A673 (cell line): ENCODE measurements around the gene ALDH2. TPM values are rescaled to one million over a fixed set of nuclear protein-coding genes. Genes with fewer than 3 reads are reported as not detected.

Experiments used
- BruUV-seq: library from RNA; stranded (reverse); fragments of 400-500 nt; replicated peaks from 2 replicates; lab custom pipeline; 2021; lab: Mats Ljungman, UMichigan
- CTCF ChIA-PET: fragments of 300-600 bp; sonication (Branson Sonifier 250); formaldehyde crosslinking; loops from one replicate; lab custom pipeline; 2022; ENCODE audit warnings: antibody characterized with exemption; lab: Charles Lee
- POLR2A ChIA-PET: fragments of 300-600 bp; sonication (Branson Sonifier 250); formaldehyde crosslinking; loops from one replicate; lab custom pipeline; 2022; ENCODE audit warnings: antibody characterized with exemption; ENCODE audit not compliant: low non-redundant PET; lab: Charles Lee
- DNase-seq: peaks from one replicate; pipeline ENCODE4 v3.0.0-alpha.2; 2015; ENCODE audit warnings: low spot score
- H3K27ac ChIP-seq: fragments of 200-600 bp; sonication (generic); 2 replicates; pipeline ENCODE4 v1.5.1; 2016; ENCODE audit warnings: mixed run types, low read depth, mild to moderate bottlenecking, mixed read lengths, antibody characterized with exemption, low read length; ENCODE audit not compliant: poor library complexity, severe bottlenecking
- H3K27me3 ChIP-seq: fragments of 200-600 bp; sonication (generic); replicated peaks from 2 replicates; pipeline ENCODE4 v1.6.1; 2017; ENCODE audit warnings: mixed run types, low read depth, mild to moderate bottlenecking, mixed read lengths, antibody characterized with exemption, low read length; ENCODE audit not compliant: insufficient read depth, poor library complexity
- H3K36me3 ChIP-seq: fragments of 200-600 bp; sonication (generic); 2 replicates; pipeline ENCODE4 v1.6.1; 2016; ENCODE audit warnings: mixed run types, mild to moderate bottlenecking, mixed read lengths, antibody characterized with exemption, low read length; ENCODE audit not compliant: insufficient read depth, poor library complexity, severe bottlenecking
- H3K4me1 ChIP-seq: fragments of 200-600 bp; sonication (generic); 2 replicates; pipeline ENCODE4 v1.6.1; 2017; ENCODE audit warnings: mixed run types, mild to moderate bottlenecking, mixed read lengths, antibody characterized with exemption, low read length; ENCODE audit not compliant: insufficient read depth, poor library complexity, severe bottlenecking
- H3K4me3 ChIP-seq: fragments of 200-600 bp; sonication (generic); 2 replicates; pipeline ENCODE4 v1.5.1; 2016; ENCODE audit warnings: low read depth, mixed run types, mild to moderate bottlenecking, mixed read lengths, low read length; ENCODE audit not compliant: poor library complexity, severe bottlenecking
- H3K9me3 ChIP-seq: fragments of 200-600 bp; sonication (generic); 2 replicates; pipeline ENCODE4 v1.6.1; 2016; ENCODE audit warnings: mixed run types, low read depth, mild to moderate bottlenecking, mixed read lengths, antibody characterized with exemption, low read length; ENCODE audit not compliant: poor library complexity, severe bottlenecking
- CTCF ChIP-seq: fragments of 300-800, 200-600 bp; sonication (generic); conservative IDR thresholded peaks from 2 replicates; pipeline ENCODE4 v1.5.1; 2017; ENCODE audit warnings: low read depth, mild to moderate bottlenecking, antibody characterized with exemption, low read length, moderate library complexity, mixed read lengths
- EZH2 ChIP-seq: fragments of 200-600 bp; sonication (generic); IDR thresholded peaks from 2 replicates; pipeline ENCODE4 v1.6.1; 2017; ENCODE audit warnings: borderline replicate concordance, low read depth, mild to moderate bottlenecking, mixed read lengths, antibody characterized with exemption, low read length; ENCODE audit not compliant: poor library complexity, severe bottlenecking
- intact Hi-C: fragments of 100-400 bp; cut with micrococcal nuclease; formaldehyde crosslinking; loops from one replicate; pipeline ENCODE4 v1.10.0; 2022; ENCODE audit not compliant: unreplicated experiment
- total RNA-seq: library from RNA; stranded (reverse); gene quantifications from 2 replicates; pipeline ENCODE4 v1.2.3, GENCODE V29; 2021

Gene ALDH2
- total RNA-seq, 1 experiment from 2014 or later, result 24.5 TPM

- no peaks in the 10 kb centered on the region for H3K4me1 ChIP-seq
- BruUV-seq, result no TSS peak
- no peak overlapping the region for H3K4me3 ChIP-seq
- no peaks in the 10 kb centered on the region for H3K9me3 ChIP-seq
- peaks cover 6% of the 10 kb centered on the region for H3K36me3 ChIP-seq
- TF ChIP-seq CTCF (no peak), EZH2 (no peak)
- POLR2A ChIA-PET, result no interaction called here
- CTCF ChIA-PET, result no interaction called here
- intact Hi-C loops, result no loop called here
- H3K27me3 ChIP-seq, result no peaks in the 10 kb centered on the region
- H3K27ac ChIP-seq, result no peak overlapping the region
- DNase-seq, result no peak
Measured at GRCh38 chr12:111781085-111781658, 14.4 kb downstream of the ALDH2 start.

- Histone ChIP-seq H3K36me3 (peaks cover 6% of the 10 kb centered on the region), H3K27me3 (no peaks in the 10 kb centered on the region), H3K27ac (no peak overlapping the region), H3K4me1 (peaks cover 2% of the 10 kb centered on the region), H3K4me3 (no peak overlapping the region), H3K9me3 (no peaks in the 10 kb centered on the region)
- BruUV-seq, result no TSS peak
- no peak for DNase-seq
- CTCF ChIA-PET, result no interaction called here
- TF ChIP-seq CTCF (no peak), EZH2 (no peak)
- intact Hi-C loops, result no loop called here
- POLR2A ChIA-PET, result no interaction called here
Measured at GRCh38 chr12:111783046-111783445, 16.3 kb downstream of the ALDH2 start.

- Histone ChIP-seq H3K4me1 (peaks cover 5% of the 10 kb centered on the region), H3K9me3 (no peaks in the 10 kb centered on the region), H3K4me3 (no peak overlapping the region), H3K27ac (no peak overlapping the region), H3K36me3 (peaks cover 10% of the 10 kb centered on the region), H3K27me3 (no peaks in the 10 kb centered on the region)
- CTCF ChIA-PET, result no interaction called here
- intact Hi-C loops, result no loop called here
- TF ChIP-seq CTCF, result no peak
- TF ChIP-seq EZH2, result no peak
- DNase-seq, result no peak
- no TSS peak for BruUV-seq
- POLR2A ChIA-PET, result no interaction called here
Measured at GRCh38 chr12:111784953-111785352, 18.2 kb downstream of the ALDH2 start.
